A204.1 (cell line): ENCODE data around the gene CPNE8.
A peak's percentile ranks its signal among the peaks of the same experiment; 100 is the strongest.

Experiments used
- FAIRE-seq: peaks from 2 replicates; lab custom pipeline; 2012; peaks lifted over from hg19 to GRCh38; lab: Jason Lieb, UNC

Gene CPNE8

DNA sequence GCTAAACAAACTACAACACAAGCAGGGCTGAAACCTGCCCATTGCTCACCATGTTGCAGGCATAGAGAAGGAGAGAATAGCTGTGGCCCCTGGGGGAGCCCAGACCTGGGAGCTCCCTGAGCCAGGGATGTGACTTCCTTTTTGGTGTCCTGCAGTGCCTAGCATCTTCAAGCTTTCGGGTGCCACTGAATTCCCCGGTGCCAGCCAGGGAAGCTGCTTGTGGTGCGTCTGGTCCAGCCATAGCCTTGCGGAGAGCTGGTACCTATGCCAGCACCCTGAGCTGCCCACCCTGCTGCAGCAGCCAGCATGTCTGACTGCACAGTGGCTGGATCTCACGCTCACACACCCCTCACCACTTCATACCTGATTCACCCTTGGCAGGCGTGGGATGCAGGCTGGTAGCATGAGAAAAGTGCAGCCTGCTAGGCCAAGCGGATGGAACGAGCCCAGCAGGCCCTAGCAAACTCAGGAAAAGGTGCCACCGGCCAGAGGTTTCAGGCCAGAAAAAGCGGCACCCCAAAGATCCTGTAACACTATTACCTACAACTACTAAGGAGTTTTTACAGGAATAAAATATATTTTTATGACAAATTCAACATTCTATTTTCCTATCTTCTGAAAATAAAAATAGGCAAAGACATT is 183.7 kb downstream of the CPNE8 start:
- FAIRE-seq = no peak

DNA sequence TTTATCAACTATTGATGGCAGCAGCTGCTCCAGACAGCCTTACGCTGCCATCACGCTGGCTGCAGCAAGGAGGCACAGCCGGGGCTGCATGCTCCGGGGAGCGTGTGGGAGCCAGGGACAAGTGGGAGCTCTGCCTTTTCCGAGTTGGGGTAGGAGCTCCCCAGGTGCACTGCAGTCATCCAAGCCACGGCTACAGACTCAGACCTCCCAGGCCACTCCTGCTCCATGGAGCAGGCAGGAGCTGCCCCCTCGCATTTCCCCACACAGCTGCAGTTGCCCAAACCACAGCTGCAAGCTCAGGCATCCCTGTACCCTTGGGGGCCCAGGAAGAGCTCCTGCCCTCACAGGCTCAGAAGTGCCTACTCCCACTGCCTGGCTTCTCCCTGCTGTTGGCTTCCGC is 184.7 kb downstream of the CPNE8 start:
- no peak for FAIRE-seq

DNA sequence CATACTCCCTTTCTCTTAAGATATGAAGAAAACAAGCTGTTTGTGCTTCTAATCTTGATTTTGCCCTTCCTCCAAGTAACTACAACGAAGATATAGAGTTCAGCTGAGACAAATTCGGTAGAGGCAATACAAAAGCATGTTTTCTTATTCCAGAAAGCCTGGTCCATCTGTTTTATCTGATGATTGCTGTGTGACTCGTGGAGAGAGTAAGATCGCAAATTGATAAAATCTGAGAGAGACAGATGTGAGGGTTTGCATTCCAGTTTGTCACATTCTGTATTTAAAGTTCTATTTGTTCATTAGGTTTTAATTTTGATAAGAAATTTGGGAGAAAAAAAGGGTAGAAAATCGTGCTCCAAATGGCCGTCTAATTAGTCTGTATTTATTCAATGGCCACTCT is 192.1 kb downstream of the CPNE8 start:
- FAIRE-seq = no peak

DNA sequence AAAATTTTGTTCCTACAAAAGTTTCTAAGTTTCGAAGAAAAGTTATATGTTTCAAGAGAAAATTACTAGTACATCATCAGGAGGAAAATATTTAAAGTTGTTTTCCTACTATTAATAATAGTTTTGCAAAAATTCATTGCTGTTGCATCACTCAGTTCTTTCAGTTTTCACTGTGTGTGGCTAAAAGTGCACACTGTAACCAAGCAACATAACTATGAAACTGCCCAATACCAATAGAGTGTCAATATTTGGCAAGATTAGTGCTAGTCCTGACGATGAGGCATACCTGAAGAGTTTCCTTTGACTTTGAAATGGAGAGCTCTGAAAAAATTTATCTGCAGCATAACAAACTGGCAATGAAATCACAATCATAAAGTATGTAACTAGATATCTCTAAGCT is 194.3 kb downstream of the CPNE8 start:
- FAIRE-seq = no peak

- FAIRE-seq = no peak
Measured at GRCh38 chr12:38708466-38708865, 196.9 kb downstream of the CPNE8 start.

DNA sequence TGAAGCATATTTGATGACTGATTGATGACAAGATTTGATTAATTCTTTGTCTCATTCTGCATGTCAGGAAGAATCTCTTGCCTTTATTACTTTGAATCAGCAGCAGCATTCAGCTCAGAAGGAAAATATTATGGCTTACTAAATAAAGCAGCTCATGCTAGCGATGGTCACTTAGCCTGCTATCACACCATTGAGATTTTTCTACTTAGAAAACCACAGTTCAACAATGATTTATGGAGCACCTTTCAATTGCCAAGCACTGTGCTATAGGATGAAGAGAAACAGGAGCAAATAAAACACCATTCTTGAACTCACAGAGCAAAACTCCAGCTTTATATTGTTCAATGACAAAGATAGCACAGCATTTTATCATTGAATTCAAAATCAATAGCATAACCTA is 197.7 kb downstream of the CPNE8 start:
- no peak for FAIRE-seq

DNA sequence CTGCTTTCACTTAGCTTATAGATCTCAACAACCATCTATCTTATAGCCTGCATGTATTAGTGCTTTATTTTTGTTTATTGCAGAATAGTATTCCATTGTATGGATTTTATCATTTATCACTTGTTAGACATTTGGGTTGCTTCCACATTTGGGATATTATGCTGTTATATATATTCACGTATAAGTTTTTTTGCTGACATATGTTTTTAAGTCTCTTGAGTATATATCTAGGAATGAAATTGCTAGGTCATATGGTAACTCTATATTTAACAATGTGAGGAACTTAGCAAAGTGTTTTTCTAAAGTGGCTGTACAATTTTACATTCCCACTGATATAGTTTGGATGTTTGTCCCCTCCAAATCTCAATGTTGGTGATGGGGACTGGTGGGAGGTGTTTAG is 208.1 kb downstream of the CPNE8 start:
- FAIRE-seq = no peak

DNA sequence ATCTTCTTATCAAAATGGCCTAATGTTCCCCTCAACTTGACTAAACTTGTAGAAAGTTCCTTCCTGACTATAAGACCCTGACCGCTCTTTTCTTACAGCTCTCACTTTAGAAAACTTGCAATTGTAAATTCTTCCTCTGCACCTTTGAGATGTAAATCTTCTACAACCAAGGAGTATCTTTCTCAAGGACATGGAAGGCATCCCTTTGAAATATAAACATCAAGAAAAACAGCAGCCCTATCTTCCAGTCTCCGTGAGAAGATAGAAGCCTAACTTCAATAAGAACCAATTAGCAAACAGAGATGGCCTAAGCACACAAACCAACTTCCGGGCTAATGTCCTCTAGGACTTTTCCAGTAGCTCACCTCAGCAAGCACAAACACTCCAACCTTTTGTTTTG is 210.3 kb downstream of the CPNE8 start:
- FAIRE-seq = no peak

GRCh38 chr12:38691164-38691563 is 214.2 kb downstream of the CPNE8 start:
- FAIRE-seq = no peak

DNA sequence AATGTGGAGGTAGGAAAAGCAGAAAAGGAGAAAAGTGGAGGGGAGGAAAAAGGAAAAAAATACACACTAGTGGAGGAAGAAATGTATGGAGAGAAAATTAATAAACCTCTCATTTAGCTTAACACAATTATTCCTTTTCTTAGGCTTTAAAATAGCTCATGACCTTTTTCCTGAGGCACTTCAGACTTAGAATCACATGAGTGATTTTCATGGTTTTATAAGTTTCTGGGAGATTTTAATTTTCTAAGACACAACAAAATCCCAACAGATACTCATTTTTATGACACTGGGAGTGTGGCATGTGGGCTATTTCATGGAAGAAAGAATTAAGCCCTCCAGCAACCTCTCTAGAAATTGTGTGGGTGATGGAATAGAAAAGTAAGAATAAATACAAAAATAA is 214.7 kb downstream of the CPNE8 start:
- FAIRE-seq = no peak

- no peak for FAIRE-seq
Measured at GRCh38 chr12:38689704-38690103, 215.7 kb downstream of the CPNE8 start.

- FAIRE-seq = no peak
Measured at GRCh38 chr12:38689195-38689594, 216.2 kb downstream of the CPNE8 start.

DNA sequence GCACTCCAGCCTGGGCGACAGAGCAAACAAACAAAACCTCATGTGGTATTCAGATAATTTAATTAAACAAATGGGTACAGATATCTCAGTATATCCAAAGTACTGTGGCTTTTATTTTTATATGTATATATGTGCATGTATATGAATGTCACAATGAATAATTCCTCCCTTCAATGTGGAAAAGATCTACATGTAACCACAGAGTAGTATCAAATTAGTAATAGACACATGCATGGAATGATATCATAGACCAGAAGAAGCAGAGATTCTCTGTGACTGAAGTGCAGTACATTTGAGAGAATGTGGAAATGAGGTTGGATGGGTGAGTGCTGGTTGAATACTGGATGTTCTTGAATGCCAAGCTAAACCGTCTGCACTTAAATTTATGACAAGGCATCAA is 222.9 kb downstream of the CPNE8 start:
- FAIRE-seq = no peak

GRCh38 chr12:38669530-38669929 is 235.9 kb downstream of the CPNE8 start:
- no peak for FAIRE-seq

GRCh38 chr12:38669081-38669480 is 236.3 kb downstream of the CPNE8 start:
- peak; percentile 78 for FAIRE-seq

- FAIRE-seq = no peak
Measured at GRCh38 chr12:38666425-38666824, 239.0 kb downstream of the CPNE8 start.

DNA sequence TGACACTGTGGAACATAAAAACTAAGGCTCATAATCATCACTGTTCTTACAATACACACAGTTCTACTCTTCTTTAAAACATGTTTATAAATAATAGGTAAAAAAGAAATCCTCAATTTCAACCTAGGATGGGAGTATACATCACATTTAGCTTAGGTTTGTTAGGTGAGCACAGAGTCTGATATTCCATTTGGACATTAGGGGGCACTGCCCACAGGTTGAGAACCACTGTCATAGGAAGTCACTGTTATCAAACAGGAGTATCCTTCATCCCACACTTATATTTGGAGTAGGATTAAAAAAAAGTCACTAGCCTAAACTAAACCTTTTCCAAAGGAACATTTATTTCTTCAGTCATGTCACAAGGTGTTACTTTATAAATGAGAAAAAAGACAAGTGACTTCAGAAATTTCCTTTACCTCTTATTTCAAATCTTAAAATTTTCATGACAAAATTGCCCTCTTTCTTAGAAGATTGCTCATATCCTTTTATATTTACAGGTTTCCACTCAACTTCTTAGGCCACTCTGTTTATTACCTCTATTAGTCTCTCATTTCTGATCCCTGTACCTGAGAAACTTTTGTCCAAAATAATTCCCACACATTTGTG is 240.6 kb downstream of the CPNE8 start:
- FAIRE-seq = no peak

- FAIRE-seq = no peak
Measured at GRCh38 chr12:38662829-38663228, 242.6 kb downstream of the CPNE8 start.

DNA sequence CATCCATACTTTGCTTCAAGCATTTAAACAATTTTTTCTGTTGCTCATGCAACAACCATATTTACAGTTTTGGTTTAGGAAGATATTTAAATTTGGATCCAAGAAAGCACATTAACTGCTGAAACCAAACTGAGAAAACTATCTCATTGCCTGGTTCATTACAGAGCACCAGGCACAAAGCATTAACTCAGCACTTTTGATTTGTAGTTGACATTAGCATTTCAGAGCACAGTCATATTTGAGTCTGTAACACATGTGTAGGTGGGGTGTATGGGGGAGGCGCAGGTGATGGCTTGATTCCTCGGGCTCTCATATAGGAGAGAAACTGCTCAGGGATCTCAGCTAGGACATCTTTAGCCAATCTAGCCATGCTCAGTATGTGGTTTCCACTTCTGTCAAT is 251.7 kb downstream of the CPNE8 start:
- FAIRE-seq = no peak

- no peak for FAIRE-seq
Measured at GRCh38 chr12:38648813-38649212, 256.6 kb downstream of the CPNE8 start.

DNA sequence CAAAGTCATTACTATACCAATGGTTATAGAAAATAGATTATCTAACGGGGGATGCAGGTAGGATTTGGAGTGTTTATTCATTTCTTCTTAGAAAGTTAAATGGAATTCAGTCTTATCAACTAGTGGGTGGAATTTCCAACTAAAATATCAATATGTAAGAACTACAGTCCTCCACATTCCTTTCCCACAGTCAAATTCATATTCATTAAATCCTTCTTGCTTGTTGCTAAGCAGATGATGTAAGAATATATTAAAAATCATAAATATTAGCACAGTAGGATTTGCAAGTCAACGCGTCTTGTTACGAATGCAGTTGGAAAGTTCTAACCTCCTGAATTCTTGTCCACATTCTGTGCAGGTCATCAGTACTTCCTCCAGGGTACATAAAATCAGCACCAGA is 259.2 kb downstream of the CPNE8 start:
- no peak for FAIRE-seq

GRCh38 chr12:38639625-38640024 is 265.8 kb downstream of the CPNE8 start:
- no peak for FAIRE-seq

- no peak for FAIRE-seq
Measured at GRCh38 chr12:38638401-38638800, 267.0 kb downstream of the CPNE8 start.

DNA sequence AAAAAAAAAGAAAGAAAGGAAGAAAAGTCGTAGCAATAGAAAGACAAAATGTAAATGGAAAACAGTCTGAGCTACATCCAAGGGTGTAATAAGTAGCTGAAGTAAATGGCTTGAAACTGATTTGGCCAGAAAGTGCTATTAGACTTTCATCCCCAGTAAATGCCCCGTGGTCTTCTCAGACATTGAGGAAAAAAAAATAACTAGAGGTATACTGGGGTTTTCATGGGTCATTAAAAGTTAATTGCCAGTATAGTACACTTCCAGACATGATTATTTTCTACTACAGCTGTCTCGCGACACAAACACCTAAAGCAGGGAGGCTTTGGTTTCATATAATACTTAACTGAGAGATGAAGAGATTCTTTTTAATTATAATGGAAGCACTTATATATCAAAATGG is 271.9 kb downstream of the CPNE8 start:
- no peak for FAIRE-seq

DNA sequence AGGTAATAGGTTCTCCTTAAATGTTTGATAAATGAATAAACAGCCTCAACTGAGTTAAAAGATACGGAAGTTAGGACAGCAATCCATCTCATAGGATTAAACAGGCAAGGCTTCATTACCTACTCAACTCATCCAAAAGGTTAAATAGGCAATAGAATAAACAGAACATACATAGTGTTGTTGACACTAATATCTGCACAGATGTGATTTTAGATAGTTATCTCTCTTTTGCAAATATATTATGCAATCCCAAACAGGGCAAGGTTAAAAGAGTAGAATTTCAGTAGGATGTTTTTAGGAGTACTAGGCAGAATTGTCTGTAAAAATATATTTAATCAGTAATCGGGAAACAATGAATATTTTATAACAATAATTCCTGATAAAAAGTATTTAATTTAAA is 276.3 kb downstream of the CPNE8 start:
- FAIRE-seq = no peak
